Measurements from ENCODE around the gene IFNA4. TPM values are rescaled to one million over a fixed set of nuclear protein-coding genes. Genes with fewer than 3 reads are reported as not detected.
"Not testable (repeated sequence)": the region's sequence is repeated elsewhere in the genome, so short reads cannot be mapped to it uniquely, and the experiment has no call there.

The IFNA4 gene
- total and polyA plus RNA-seq, 4 donors, result not detected

DNA sequence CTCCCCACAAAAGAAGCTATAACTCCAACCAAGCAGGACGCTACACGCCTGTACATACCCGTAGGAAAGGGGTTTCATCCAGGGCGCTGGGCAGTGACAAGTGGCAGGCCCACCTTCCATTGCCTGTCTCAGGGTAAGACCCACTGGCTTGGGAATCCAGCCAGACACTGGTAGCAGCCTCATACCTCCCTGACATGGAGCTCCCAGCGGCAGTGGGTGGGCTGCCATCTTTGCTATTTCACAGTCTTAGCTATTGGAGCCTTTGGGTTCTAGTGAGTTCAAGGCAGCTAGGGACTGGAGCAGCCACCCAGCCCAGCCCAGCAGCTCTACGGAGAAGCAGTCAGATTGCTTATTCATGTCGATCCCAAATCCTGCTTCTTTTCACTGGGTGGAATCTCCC is 22.9 kb upstream of the IFNA4 start:
- no peaks in the 10 kb centered on the region for H3K4me1 ChIP-seq (ENCODE audit: control insufficient read depth in 5 of 5, insufficient read depth in 5 of 5, low read length in 5 of 5)
- no peak overlapping the region for H3K27ac ChIP-seq (ENCODE audit: low read depth in 1 of 2, low read length in 1 of 2)
- H3K9me3 ChIP-seq (ENCODE audit: control insufficient read depth in 4 of 4, insufficient read depth in 3 of 4, low read length in 3 of 4), result no peaks in the 10 kb centered on the region
- no peaks in the 10 kb centered on the region for H3K27me3 ChIP-seq (ENCODE audit: control insufficient read depth in 3 of 3, insufficient read depth in 3 of 3, low read length in 2 of 3)
- TF ChIP-seq, protein P1, sequence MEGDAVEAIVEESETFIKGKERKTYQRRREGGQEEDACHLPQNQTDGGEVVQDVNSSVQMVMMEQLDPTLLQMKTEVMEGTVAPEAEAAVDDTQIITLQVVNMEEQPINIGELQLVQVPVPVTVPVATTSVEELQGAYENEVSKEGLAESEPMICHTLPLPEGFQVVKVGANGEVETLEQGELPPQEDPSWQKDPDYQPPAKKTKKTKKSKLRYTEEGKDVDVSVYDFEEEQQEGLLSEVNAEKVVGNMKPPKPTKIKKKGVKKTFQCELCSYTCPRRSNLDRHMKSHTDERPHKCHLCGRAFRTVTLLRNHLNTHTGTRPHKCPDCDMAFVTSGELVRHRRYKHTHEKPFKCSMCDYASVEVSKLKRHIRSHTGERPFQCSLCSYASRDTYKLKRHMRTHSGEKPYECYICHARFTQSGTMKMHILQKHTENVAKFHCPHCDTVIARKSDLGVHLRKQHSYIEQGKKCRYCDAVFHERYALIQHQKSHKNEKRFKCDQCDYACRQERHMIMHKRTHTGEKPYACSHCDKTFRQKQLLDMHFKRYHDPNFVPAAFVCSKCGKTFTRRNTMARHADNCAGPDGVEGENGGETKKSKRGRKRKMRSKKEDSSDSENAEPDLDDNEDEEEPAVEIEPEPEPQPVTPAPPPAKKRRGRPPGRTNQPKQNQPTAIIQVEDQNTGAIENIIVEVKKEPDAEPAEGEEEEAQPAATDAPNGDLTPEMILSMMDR (IDR thresholded peaks at IDR 0.05; ENCODE audit: control extremely low read depth, extremely low read depth), result no peak
- H3K4me3 ChIP-seq, result no peak overlapping the region
- DNase-seq, result no peak
- no peak overlapping the region for H3K9ac ChIP-seq (ENCODE audit: insufficient read depth in 1 of 2, low read length in 2 of 2)
- H3K36me3 ChIP-seq (ENCODE audit: control insufficient read depth in 4 of 4, insufficient read depth in 4 of 4, low read length in 4 of 4), result no peaks in the 10 kb centered on the region
- no peak for ATAC-seq (ENCODE audit: insufficient read depth, low FRiP score)
- WGBS, 2 donors, result 94 to 97% methylated on average over 7 of the region's 7 CpGs

DNA sequence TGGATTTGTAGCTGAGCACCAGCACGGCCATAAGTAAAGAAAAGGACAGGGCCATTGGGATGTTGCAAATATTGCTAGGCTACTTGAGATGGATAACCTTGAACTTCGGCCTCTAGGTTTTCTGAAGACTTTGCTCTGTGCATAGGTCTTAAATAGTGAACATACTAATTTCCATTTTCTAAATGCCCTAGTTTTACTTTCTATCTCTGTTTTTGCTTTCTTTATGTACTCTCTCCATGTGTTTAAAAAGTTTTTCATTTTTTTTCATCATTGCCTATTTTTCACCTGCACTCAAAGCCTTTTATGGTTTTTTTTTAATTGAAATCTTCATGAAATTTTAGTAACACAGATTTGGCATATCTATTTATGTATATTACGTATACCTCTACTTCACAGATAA is 19.7 kb upstream of the IFNA4 start, which contains the start of gene IFNA10:
Gene IFNA10, minus strand, starts transcription at position 101 of the 400 bp plus-strand sequence. Its CDS starts 46 bp downstream, at position 55.
- not testable (repeated sequence) for H3K36me3 ChIP-seq (ENCODE audit: control insufficient read depth in 4 of 4, insufficient read depth in 4 of 4, low read length in 4 of 4)

DNA sequence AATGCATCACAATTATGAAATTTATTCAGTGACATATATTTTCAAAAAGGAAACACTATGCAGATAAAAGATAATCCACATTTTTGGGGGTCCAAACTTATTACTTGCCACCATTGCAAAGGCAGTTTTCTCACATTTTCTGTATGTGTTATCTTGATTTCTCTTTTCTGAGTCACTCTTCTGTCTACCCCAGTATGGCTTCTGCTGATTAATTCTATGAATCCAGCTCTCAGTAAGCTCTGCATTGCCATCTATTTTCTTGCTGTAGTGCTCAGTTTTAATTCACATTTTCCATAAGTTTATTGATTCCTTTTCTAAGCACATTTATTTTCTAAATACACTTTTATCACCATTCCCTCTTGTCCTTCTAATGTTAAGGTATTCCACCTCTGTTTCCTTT is 17.8 kb upstream of the IFNA4 start:
- no peak for DNase-seq
- H3K9me3 ChIP-seq (ENCODE audit: control insufficient read depth in 4 of 4, insufficient read depth in 3 of 4, low read length in 3 of 4), result no peaks in the 10 kb centered on the region
- no peak for ATAC-seq (ENCODE audit: insufficient read depth, low FRiP score)

More for the DNA sequence above, 19.7 kb upstream of the IFNA4 start, which contains the start of gene IFNA10:
- H3K4me1 ChIP-seq (ENCODE audit: control insufficient read depth in 5 of 5, insufficient read depth in 5 of 5, low read length in 5 of 5); DNase-seq; ATAC-seq (ENCODE audit: insufficient read depth, low FRiP score); H3K27me3 ChIP-seq (ENCODE audit: control insufficient read depth in 3 of 3, insufficient read depth in 3 of 3, low read length in 2 of 3); H3K9me3 ChIP-seq (ENCODE audit: control insufficient read depth in 4 of 4, insufficient read depth in 3 of 4, low read length in 3 of 4); H3K27ac ChIP-seq (ENCODE audit: low read depth in 1 of 2, low read length in 1 of 2); H3K9ac ChIP-seq (ENCODE audit: insufficient read depth in 1 of 2, low read length in 2 of 2); H3K4me3 ChIP-seq: not testable (repeated sequence)
- 92 to 93% methylated on average over 3 of the region's 3 CpGs for WGBS, 2 donors

DNA sequence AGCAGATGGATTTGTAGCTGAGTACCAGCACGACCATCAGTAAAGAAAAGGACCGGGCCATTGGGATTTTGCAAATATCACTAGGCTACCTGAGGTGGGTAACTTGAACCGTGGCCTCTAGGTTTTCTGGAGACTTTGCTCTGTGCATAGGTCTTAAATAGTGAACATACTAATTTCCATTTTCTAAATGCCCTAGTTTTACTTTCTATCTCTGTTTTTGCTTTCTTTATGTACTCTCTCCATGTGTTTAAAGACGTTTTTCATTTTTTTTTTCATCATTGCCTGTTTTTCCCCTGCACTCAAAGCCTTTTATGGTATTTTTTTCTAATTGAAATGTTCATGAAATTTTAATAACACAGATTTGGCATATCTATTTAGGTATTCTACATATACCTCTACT is 14.7 kb upstream of the IFNA4 start, which contains the start of gene IFNA7:
Gene IFNA7, minus strand, starts transcription at position 101 of the 400 bp plus-strand sequence. Its CDS starts 40 bp downstream, at position 61.
- H3K27ac ChIP-seq (ENCODE audit: low read depth in 1 of 2, low read length in 1 of 2); H3K4me3 ChIP-seq; H3K27me3 ChIP-seq (ENCODE audit: control insufficient read depth in 3 of 3, insufficient read depth in 3 of 3, low read length in 2 of 3); DNase-seq; H3K9ac ChIP-seq (ENCODE audit: insufficient read depth in 1 of 2, low read length in 2 of 2); H3K9me3 ChIP-seq (ENCODE audit: control insufficient read depth in 4 of 4, insufficient read depth in 3 of 4, low read length in 3 of 4); H3K36me3 ChIP-seq (ENCODE audit: control insufficient read depth in 4 of 4, insufficient read depth in 4 of 4, low read length in 4 of 4); H3K4me1 ChIP-seq (ENCODE audit: control insufficient read depth in 5 of 5, insufficient read depth in 5 of 5, low read length in 5 of 5); ATAC-seq (ENCODE audit: insufficient read depth, low FRiP score): not testable (repeated sequence)
- WGBS, 2 donors, result 71 to 85% methylated on average over 4 of the region's 4 CpGs

More for the DNA sequence above, 17.8 kb upstream of the IFNA4 start:
- H3K27ac ChIP-seq (ENCODE audit: low read depth in 1 of 2, low read length in 1 of 2), result no peak overlapping the region
- no peaks in the 10 kb centered on the region for H3K36me3 ChIP-seq (ENCODE audit: control insufficient read depth in 4 of 4, insufficient read depth in 4 of 4, low read length in 4 of 4)
- H3K4me1 ChIP-seq (ENCODE audit: control insufficient read depth in 5 of 5, insufficient read depth in 5 of 5, low read length in 5 of 5), result no peaks in the 10 kb centered on the region
- no peak overlapping the region for H3K9ac ChIP-seq (ENCODE audit: insufficient read depth in 1 of 2, low read length in 2 of 2)
- TF ChIP-seq, protein P1 (IDR thresholded peaks at IDR 0.05; ENCODE audit: control extremely low read depth, extremely low read depth), result no peak
- no peaks in the 10 kb centered on the region for H3K27me3 ChIP-seq (ENCODE audit: control insufficient read depth in 3 of 3, insufficient read depth in 3 of 3, low read length in 2 of 3)
- H3K4me3 ChIP-seq, result no peak overlapping the region
